GM12864 (cell line): ENCODE results near the gene DIP2C.

Experiments
- DNase-seq: peaks from one replicate; pipeline ENCODE4 v3.0.0-alpha.2; 2011; ENCODE audit warnings: low read depth
- H3K4me3 ChIP-seq: 2 replicates; pipeline ENCODE4 v1.5.1; 2011; ENCODE audit warnings: mild to moderate bottlenecking, low read depth, low read length, control low read depth
- TF ChIP-seq, protein P1 (sequence below): IDR thresholded peaks from 2 replicates; pipeline ENCODE4 v1.5.1; 2011; ENCODE audit warnings: low read depth, mild to moderate bottlenecking, moderate library complexity, low read length, control low read depth, inconsistent platforms; ENCODE audit errors: missing control alignments

The DIP2C gene

DNA sequence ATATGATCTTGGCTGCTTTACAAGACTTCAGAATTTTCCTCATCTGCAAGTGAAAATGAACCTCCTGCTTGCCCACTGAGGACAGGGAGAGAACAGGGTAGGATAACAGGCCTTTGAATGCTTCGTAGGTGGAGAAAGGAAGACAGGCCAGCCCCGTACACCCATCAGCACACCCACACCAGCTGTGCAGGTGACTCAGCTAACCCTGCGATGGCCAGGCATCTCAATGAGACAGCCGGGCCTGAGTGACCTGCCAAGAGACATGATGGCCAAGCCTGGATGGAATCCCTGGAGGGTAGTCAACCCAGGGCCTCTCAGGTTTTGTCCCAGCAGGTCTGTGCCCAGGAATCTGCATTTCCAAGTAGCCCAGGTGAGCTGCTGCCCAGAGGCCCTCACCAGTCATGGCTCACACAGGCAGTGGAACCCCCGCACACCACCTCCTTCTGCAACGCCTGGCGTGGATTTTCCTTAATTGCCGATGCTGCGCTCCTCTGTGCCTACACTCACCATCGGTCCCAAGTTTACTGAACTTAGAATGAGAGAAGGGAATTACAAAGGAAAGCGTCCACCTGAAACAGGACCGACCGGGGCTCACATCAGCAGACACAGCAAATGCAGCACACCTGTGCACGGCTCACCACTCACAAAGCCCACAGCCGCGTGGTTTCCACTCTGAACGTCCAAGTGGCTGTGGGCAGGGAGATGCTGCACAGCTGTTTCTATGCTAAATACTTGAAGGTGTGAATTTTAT is 163.7 kb downstream of the DIP2C start:
- TF ChIP-seq, protein P1, sequence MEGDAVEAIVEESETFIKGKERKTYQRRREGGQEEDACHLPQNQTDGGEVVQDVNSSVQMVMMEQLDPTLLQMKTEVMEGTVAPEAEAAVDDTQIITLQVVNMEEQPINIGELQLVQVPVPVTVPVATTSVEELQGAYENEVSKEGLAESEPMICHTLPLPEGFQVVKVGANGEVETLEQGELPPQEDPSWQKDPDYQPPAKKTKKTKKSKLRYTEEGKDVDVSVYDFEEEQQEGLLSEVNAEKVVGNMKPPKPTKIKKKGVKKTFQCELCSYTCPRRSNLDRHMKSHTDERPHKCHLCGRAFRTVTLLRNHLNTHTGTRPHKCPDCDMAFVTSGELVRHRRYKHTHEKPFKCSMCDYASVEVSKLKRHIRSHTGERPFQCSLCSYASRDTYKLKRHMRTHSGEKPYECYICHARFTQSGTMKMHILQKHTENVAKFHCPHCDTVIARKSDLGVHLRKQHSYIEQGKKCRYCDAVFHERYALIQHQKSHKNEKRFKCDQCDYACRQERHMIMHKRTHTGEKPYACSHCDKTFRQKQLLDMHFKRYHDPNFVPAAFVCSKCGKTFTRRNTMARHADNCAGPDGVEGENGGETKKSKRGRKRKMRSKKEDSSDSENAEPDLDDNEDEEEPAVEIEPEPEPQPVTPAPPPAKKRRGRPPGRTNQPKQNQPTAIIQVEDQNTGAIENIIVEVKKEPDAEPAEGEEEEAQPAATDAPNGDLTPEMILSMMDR: no peak
- DNase-seq: no peak
- no peak overlapping the region for H3K4me3 ChIP-seq

DNA sequence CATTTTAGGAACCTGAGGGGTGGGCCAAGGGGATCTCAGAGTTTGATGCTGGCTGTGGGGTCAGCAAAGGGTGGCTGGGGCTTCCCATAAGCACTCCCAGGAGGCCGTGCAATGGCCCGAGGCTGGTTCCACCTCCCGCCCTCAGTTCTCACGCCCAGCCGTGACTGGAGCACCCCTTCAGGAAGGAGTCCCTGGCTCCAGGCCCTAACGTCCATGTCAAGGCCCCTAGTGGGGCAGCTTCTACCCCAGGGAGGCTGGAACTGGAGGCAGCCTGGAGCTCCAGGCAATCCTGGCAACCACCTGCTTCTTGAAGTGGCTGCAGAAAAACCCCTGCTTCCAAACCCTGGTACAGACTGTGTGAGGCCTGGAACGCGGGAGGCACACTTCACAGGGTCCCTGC is 165.5 kb downstream of the DIP2C start:
- TF ChIP-seq, protein P1: no peak
- no peak for DNase-seq
- no peak overlapping the region for H3K4me3 ChIP-seq

DNA sequence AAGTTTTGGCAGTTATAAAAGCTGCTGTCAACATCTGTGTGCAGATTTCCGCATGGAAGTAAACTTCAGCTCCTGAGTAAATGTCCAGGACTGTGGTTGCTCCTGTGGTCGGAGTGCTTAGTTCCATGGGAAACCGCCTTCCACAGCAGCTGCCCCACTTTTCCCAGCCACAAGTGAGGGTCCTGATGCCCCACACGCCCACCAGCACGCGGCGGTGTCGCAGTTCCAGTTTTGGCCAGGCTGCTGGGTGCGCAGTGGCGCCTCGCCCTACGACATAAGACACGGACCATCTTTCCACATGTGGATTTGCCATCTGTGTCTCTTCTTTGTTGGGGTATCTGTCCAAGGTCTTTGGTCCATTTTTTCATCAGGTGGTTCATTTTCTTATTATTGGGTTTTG is 167.1 kb downstream of the DIP2C start:
- TF ChIP-seq, protein P1: no peak

DNA sequence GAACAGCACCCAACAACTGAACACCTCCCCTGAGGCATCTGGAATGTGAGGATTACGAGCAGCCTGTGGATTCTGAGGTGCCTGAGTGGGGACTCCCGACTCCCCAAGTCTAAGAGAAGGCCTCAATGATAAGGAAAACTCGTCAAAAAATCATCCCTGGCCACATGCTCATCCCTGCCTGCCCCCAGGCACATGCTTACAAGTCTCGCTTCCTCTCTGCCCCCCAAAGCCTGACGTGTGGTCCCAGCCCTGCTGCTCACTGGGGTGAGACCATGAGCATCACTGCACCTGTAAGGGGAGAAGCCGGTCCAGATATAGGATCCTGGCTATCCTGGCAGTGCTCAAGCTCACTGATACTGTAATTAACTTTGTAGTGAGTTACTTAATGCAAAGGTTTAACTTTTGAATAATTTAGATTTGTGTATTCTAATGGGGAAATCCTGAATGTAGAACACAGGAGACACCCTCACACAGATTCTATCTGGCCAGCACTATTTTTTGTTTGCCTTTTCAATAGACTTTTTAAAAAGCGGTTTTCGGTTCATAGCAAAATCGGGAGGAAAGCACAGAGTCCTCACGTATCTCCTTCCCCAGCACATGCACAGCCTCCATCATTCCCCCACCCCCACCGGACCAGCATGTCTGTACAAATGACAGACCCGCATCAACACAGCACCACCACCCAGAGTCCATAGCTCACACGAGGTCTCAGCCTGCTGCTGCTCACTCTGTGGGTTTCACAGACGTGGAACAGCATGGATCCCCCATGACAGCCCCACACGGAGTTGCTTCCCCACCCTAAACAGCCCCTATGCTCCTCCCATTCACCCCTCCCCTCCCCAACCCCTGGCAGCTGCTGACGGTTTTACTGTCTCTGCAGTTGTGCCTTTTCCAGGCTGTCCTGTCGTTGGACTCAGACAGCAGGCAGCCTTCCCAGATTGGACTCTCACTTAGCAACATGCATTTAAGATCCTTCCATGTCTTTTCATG is 167.9 kb downstream of the DIP2C start:
- TF ChIP-seq, protein P1: no peak
- no peak overlapping the region for H3K4me3 ChIP-seq
- DNase-seq: no peak

More for the DNA sequence above, 167.1 kb downstream of the DIP2C start:
- H3K4me3 ChIP-seq: no peak overlapping the region
- no peak for DNase-seq

DNA sequence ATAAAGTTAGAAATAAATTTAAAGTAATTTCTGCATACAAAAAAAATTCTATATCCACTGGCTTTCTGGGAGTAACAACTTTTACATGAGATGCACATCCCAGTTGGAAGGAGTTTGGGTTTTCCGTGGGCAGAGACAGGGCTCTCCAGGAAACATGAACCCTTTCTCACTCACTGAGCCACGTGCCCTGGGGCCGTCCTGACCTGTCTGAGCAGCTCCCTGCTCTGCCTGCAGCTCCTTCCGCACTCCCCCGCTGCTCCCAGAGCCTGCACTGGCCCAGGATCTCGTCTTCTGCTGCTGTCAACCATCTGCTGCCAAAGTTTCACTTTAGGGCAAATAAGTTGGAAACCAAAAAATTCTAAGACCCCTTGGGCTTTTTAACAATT is 169.1 kb downstream of the DIP2C start:
- TF ChIP-seq, protein P1: no peak

DNA sequence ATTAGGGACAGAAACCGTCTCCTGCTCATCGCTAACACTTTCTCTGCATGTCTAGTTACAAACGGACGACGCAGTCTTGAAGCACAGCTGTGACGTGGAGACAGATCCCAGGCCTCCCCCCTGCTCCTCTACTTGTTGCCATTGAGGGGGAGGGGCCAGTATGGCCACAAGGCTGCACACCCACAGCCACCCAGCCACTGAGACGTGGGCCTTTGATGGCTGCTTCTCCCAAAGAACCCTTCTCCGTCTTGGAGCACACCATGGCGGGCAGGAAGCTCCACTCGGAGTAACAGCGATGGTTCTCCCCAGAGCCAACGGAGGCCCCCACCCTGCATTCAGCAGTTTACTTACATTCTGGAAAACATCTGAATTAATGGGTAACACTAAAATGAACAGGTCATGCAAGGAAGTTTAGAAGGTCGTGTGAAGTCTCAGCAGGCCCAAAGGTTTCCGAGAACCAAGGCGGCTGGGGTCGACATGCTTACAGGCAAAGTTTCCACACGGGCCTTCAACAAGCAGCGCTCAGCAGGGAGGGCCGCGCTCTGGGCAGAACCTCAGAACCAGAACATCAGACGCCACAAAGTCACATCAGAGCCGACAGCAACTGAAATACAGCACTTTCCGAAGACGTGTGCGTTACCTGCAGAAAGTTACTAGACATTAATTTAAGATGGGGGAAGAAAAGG is 169.6 kb downstream of the DIP2C start:
- TF ChIP-seq, protein P1: no peak
- no peak for DNase-seq
- H3K4me3 ChIP-seq: no peak overlapping the region

More for the DNA sequence above, 169.1 kb downstream of the DIP2C start:
- no peak for DNase-seq
- no peak overlapping the region for H3K4me3 ChIP-seq
